SK-N-SH (cell line): ENCODE measurements around the gene MACO1. TPM values are rescaled to one million over a fixed set of nuclear protein-coding genes. Genes with fewer than 3 reads are reported as not detected.

ENCODE experiments used
- CTCF ChIA-PET: fragments of 300-600, 350-600 bp; formaldehyde crosslinking; extraction: SDS; loops from one replicate; lab custom pipeline; 2021; lab: Yijun Ruan, JAX
- POLR2A ChIA-PET: fragments of 350-600 bp; sonication (Branson Sonifier 250); formaldehyde crosslinking; extraction: SDS; loops from one replicate; lab custom pipeline; 2020; ENCODE audit warnings: antibody characterized with exemption, inconsistent platforms; lab: Yijun Ruan, JAX
- DNase-seq: peaks from one replicate; pipeline ENCODE4 v3.0.0; 2012
- H2AFZ ChIP-seq: fragments of 200-600 bp; sonication (generic); 2 replicates; pipeline ENCODE4 v1.8.1; 2016; ENCODE audit warnings: antibody characterized with exemption, mild to moderate bottlenecking, low read depth
- H3F3A ChIP-seq: fragments of 200-600 bp; sonication (generic); replicated peaks from 2 replicates; pipeline ENCODE3; 2016; ENCODE audit warnings: antibody characterized with exemption, mild to moderate bottlenecking; ENCODE audit not compliant: insufficient read depth
- H3K27ac ChIP-seq, 2 experiments: fragments of 200-500 bp in 1 of 2; fragments of 200-600 bp in 1 of 2; sonication (Bioruptor generic) in 1 of 2; sonication (generic), shearing (Covaris generic) in 1 of 2; 2 replicates each; pipeline versions ENCODE4 v1.5.1 to v1.6.1; 2014 to 2016; ENCODE audit warnings: low read depth in 2 of 2, inconsistent platforms in 1 of 2, low read length in 1 of 2, mild to moderate bottlenecking in 1 of 2, mixed read lengths in 1 of 2
- H3K27me3 ChIP-seq: fragments of 200-600 bp; sonication (generic), shearing (Covaris generic); 2 replicates; pipeline ENCODE4 v1.6.1; 2016; ENCODE audit warnings: mixed run types; ENCODE audit not compliant: insufficient read depth
- H3K36me3 ChIP-seq, 2 experiments: fragments of 200-500 bp in 1 of 2; fragments of 200-600 bp in 1 of 2; sonication (Bioruptor generic) in 1 of 2; sonication (generic) in 1 of 2; replicated peaks in 1 of 2; 2 replicates each; pipeline versions ENCODE3 to v1.5.1; 2014 to 2016; ENCODE audit warnings: low read length in 1 of 2, mild to moderate bottlenecking in 1 of 2; ENCODE audit not compliant: insufficient read depth in 2 of 2, control insufficient read depth in 1 of 2
- H3K4me1 ChIP-seq, 2 experiments: fragments of 200-500 bp in 1 of 2; fragments of 200-600 bp in 1 of 2; sonication (Bioruptor generic) in 1 of 2; sonication (generic), shearing (Covaris generic) in 1 of 2; 2 replicates each; pipeline versions ENCODE4 v1.5.1 to v1.6.1; 2014 to 2016; ENCODE audit warnings: low read depth in 1 of 2, low read length in 1 of 2, mixed run types in 1 of 2; ENCODE audit not compliant: insufficient read depth in 2 of 2, control insufficient read depth in 1 of 2
- H3K4me2 ChIP-seq: fragments of 200-600 bp; sonication (generic), shearing (Covaris generic); 2 replicates; pipeline ENCODE4 v1.6.1; 2017; ENCODE audit warnings: mixed run types
- H3K4me3 ChIP-seq, 2 experiments: fragments of 200-500 bp in 1 of 2; fragments of 200-600 bp in 1 of 2; sonication (Bioruptor generic) in 1 of 2; sonication (generic), shearing (Covaris generic) in 1 of 2; 2 replicates each; pipeline versions ENCODE4 v1.5.1 to v1.8.1; 2014 to 2016; ENCODE audit warnings: low read depth in 2 of 2, inconsistent platforms in 1 of 2, low read length in 1 of 2, mild to moderate bottlenecking in 1 of 2, mixed read lengths in 1 of 2, moderate library complexity in 1 of 2
- H3K79me2 ChIP-seq: fragments of 200-600 bp; sonication (generic); 2 replicates; pipeline ENCODE4 v1.8.1; 2017; ENCODE audit warnings: mild to moderate bottlenecking; ENCODE audit not compliant: insufficient read depth
- H3K9ac ChIP-seq: fragments of 200-600 bp; sonication (generic); 2 replicates; pipeline ENCODE4 v1.6.1; 2017; ENCODE audit warnings: mixed run types
- H3K9me2 ChIP-seq: fragments of 200-600 bp; sonication (generic); 2 replicates; pipeline ENCODE4 v1.6.1; 2017; ENCODE audit warnings: mixed run types
- H3K9me3 ChIP-seq: fragments of 200-600 bp; sonication (generic); 2 replicates; pipeline ENCODE4 v1.6.1; 2017; ENCODE audit warnings: mixed run types, mild to moderate bottlenecking, moderate library complexity
- H4K20me1 ChIP-seq: fragments of 200-600 bp; sonication (generic); 2 replicates; pipeline ENCODE4 v1.6.1; 2017; ENCODE audit warnings: mild to moderate bottlenecking, mixed run types; ENCODE audit not compliant: insufficient read depth
- CHD2 ChIP-seq: fragments of 150-350 bp; IDR thresholded peaks from 2 replicates; pipeline ENCODE4 v1.6.1; 2018; ENCODE audit warnings: low read length; ENCODE audit not compliant: partially characterized antibody
- EP300 ChIP-seq, 2 experiments: IDR thresholded peaks; 2 replicates each; pipeline versions ENCODE4 v1.4.0 to v1.6.1; 2012; ENCODE audit warnings: borderline replicate concordance in 1 of 2, low read depth in 1 of 2, low read length in 1 of 2
- FOSL2 ChIP-seq: IDR thresholded peaks from 2 replicates; pipeline ENCODE4 v1.4.0; 2012; ENCODE audit warnings: low read depth, mild to moderate bottlenecking, moderate library complexity, borderline replicate concordance
- FOXJ3 ChIP-seq: sonication (generic); formaldehyde crosslinking; IDR thresholded peaks from 2 replicates; pipeline ENCODE4 v1.5.1; 2020; ENCODE audit warnings: mild to moderate bottlenecking, missing genetic modification reagents
- GATA2 ChIP-seq: sonication (generic); formaldehyde crosslinking; IDR thresholded peaks from 2 replicates; pipeline ENCODE4 v1.5.0; 2020; ENCODE audit warnings: mild to moderate bottlenecking, missing genetic modification reagents
- JUND ChIP-seq: IDR thresholded peaks from 2 replicates; pipeline ENCODE4 v1.4.0; 2012
- MEF2A ChIP-seq: IDR thresholded peaks from 2 replicates; pipeline ENCODE4 v1.4.0; 2012; ENCODE audit warnings: low read depth, borderline replicate concordance
- NFIC ChIP-seq: IDR thresholded peaks from 2 replicates; pipeline ENCODE4 v1.4.0; 2012; ENCODE audit warnings: borderline replicate concordance
- NRF1 ChIP-seq: IDR thresholded peaks from 2 replicates; pipeline ENCODE4 v1.6.1; 2012; ENCODE audit warnings: low read depth, mild to moderate bottlenecking, low read length
- RAD21 ChIP-seq: IDR thresholded peaks from 2 replicates; pipeline ENCODE4 v1.6.1; 2012; ENCODE audit warnings: mild to moderate bottlenecking, low read length
- RCOR1 ChIP-seq: fragments of 150-350 bp; IDR thresholded peaks from 2 replicates; pipeline ENCODE4 v1.6.1; 2017; ENCODE audit warnings: antibody characterized with exemption, low read length
- RXRA ChIP-seq: IDR thresholded peaks from 2 replicates; pipeline ENCODE4 v1.4.0; 2012; ENCODE audit warnings: low read depth, mild to moderate bottlenecking, borderline replicate concordance
- TAF1 ChIP-seq: IDR thresholded peaks from 2 replicates; pipeline ENCODE4 v1.6.1; 2012; ENCODE audit warnings: low read depth, mild to moderate bottlenecking, low read length, moderate library complexity, borderline replicate concordance
- TCF12 ChIP-seq: IDR thresholded peaks from 2 replicates; pipeline ENCODE4 v1.4.0; 2012
- TEAD4 ChIP-seq: IDR thresholded peaks from 2 replicates; pipeline ENCODE4 v1.4.0; 2012; ENCODE audit warnings: mild to moderate bottlenecking, borderline replicate concordance; ENCODE audit not compliant: insufficient read depth
- WGBS: methylation state at CpG from one replicate; pipeline ENCODE4 v1.1.6; 2017; ENCODE audit warnings: low lambda C conversion rate; 5-methylcytosine and 5-hydroxymethylcytosine counted together
- polyA plus RNA-seq, 3 experiments: library from polyadenylated mRNA; depleted of rRNA; stranded (reverse); fragments of >200 nt; gene quantifications; 2 replicates each; pipeline ENCODE4 v1.2.3, GENCODE V29; 2012
- TF ChIP-seq, protein P1 (sequence below): IDR thresholded peaks from 2 replicates; pipeline ENCODE4; 2012
- TF ChIP-seq, protein P2 (sequence below): fragments of 150-350 bp; IDR thresholded peaks from 2 replicates; pipeline ENCODE4 v1.6.1; 2017; ENCODE audit warnings: antibody characterized with exemption, low read length, low read depth, borderline replicate concordance
- TF ChIP-seq, protein P3 (sequence below): IDR thresholded peaks from 2 replicates; pipeline ENCODE4 v1.4.0; 2012; ENCODE audit warnings: low read depth
- TF ChIP-seq, protein P4 (sequence below): IDR thresholded peaks from 2 replicates; pipeline ENCODE4 v1.6.1; 2012; ENCODE audit warnings: mild to moderate bottlenecking, low read depth, low read length, moderate library complexity
- TF ChIP-seq, protein P5 (sequence below): fragments of 200-600 bp; sonication (generic); IDR thresholded peaks from 2 replicates; pipeline ENCODE4 v1.6.1; 2017; ENCODE audit warnings: antibody characterized with exemption, mild to moderate bottlenecking, moderate library complexity

MACO1 gene, protein sequence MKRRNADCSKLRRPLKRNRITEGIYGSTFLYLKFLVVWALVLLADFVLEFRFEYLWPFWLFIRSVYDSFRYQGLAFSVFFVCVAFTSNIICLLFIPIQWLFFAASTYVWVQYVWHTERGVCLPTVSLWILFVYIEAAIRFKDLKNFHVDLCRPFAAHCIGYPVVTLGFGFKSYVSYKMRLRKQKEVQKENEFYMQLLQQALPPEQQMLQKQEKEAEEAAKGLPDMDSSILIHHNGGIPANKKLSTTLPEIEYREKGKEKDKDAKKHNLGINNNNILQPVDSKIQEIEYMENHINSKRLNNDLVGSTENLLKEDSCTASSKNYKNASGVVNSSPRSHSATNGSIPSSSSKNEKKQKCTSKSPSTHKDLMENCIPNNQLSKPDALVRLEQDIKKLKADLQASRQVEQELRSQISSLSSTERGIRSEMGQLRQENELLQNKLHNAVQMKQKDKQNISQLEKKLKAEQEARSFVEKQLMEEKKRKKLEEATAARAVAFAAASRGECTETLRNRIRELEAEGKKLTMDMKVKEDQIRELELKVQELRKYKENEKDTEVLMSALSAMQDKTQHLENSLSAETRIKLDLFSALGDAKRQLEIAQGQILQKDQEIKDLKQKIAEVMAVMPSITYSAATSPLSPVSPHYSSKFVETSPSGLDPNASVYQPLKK
- polyA plus RNA-seq (2012; rRNA removed), result 6.9 and 7.4 TPM in 2 replicates
- polyA plus RNA-seq (2012; cell fraction: cytosol; rRNA removed), result 7.4 and 9.2 TPM in 2 replicates
- 8.1 and 12.5 TPM in 2 replicates for polyA plus RNA-seq (2012; cell fraction: nucleus; rRNA removed)

DNA sequence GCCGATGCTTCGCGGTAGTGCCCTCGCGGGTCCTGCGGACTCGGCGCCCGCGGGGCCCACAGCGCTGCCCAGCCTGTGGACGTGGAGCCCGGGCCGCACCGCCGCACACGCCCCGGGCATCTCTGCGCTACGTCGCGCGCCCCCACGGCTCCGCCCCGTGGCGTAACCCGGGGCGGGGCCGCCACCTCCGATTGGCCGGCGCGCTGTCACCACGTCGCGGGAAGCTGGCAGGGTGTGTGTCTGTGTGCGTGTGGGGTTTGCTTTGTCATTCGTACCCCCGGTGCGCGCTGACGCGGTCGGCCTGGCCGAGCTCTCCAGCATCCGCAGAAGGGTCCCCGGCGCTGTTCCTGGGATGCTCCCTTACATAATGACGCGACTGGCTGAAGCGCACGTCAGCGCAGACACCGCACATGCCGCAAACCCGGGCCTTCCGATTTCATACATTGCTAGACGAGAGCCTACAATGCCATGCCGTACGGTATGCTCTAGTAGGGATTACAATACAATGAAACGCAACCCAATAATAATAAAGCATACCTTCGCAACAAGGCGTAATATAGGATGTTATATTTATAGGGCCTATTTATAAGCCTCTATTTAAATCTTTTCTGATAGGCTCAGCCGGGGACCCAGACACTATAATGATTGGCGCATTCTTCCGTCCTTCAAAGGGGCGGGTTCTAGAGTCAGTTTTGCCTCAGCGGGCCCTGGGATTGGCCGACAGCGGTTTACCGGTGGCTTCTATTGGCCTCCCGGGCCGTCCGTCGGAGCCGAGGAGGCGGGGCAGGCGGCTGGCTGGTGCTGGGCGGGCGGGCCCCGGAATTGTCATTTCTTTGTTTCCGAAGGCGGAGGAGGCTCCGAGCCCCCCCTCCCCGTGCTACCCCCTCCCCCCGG lies at the start of gene MACO1:
Gene MACO1, plus strand, starts transcription at position 825 of the 894 bp plus-strand sequence. CDS start 202 bp downstream, outside the sequence.
- DNase-seq, result peak; percentile 98
- POLR2A ChIA-PET, result interaction anchor here (0.9 to 1.3 kb wide), 2 partner anchors 149 to 497 kb away, joined by 3 read pairs; no protein-coding TSS in a partner anchor
- Histone ChIP-seq H4K20me1 (peaks cover 30% of the 10 kb centered on the region), H3K4me2 (peak within 1 kb of the TSS; percentile 79), H3K9ac (peak within 1 kb of the TSS; percentile 86), H3K27me3 (no peaks in the 10 kb centered on the region), H3F3A (peaks cover 6% of the 10 kb centered on the region), H3K9me2 (no peaks in the 10 kb centered on the region), H3K36me3 (peaks cover 0 to 3% of the 10 kb centered on the region in 2 experiments), H3K4me3 (peak within 1 kb of the TSS; percentile 90 to 93), H3K4me1 (peaks cover 13 to 22% of the 10 kb centered on the region in 2 experiments; a peak in 3 of 4 replicates), H2AFZ (peak within 1 kb of the TSS; percentile 94), H3K27ac (peak within 1 kb of the TSS; percentile 81 to 88), H3K9me3 (no peaks in the 10 kb centered on the region), H3K79me2 (peaks cover 46% of the 10 kb centered on the region)
- CTCF ChIA-PET, result interaction anchor here (0.7 to 2.6 kb wide), 4 partner anchors 14 to 91 kb away, joined by 3 to 9 read pairs (median 5); no protein-coding TSS in a partner anchor
- 0% methylated on average over 42 of the region's 87 CpGs for WGBS
- TF ChIP-seq TAF1 (peak; percentile 86; the same call in 1 of the 2 replicates), CHD2 (peak; percentile 91), GATA2 (CRISPR knock-in tag) (no peak), FOSL2 (no peak), NRF1 (peak; percentile 27; the same call in 1 of the 2 replicates), EP300 (IDR thresholded peaks at IDR 0.05; ENCODE audit: borderline replicate concordance in 1 of 2, low read depth in 1 of 2, low read length in 1 of 2) (no peak), JUND (no peak), RCOR1 (0 out of 2 replicates have a peak, but pooled peaks have one; percentile 21), RAD21 (no peak), TEAD4 (no peak), MEF2A (no peak), NFIC (no peak), RXRA (no peak), FOXJ3 (CRISPR knock-in tag) (no peak), TCF12 (no peak)
- TF ChIP-seq, protein P1, sequence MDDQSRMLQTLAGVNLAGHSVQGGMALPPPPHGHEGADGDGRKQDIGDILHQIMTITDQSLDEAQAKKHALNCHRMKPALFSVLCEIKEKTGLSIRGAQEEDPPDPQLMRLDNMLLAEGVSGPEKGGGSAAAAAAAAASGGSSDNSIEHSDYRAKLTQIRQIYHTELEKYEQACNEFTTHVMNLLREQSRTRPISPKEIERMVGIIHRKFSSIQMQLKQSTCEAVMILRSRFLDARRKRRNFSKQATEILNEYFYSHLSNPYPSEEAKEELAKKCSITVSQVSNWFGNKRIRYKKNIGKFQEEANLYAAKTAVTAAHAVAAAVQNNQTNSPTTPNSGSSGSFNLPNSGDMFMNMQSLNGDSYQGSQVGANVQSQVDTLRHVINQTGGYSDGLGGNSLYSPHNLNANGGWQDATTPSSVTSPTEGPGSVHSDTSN, result peak; percentile 99
- TF ChIP-seq, protein P2, sequence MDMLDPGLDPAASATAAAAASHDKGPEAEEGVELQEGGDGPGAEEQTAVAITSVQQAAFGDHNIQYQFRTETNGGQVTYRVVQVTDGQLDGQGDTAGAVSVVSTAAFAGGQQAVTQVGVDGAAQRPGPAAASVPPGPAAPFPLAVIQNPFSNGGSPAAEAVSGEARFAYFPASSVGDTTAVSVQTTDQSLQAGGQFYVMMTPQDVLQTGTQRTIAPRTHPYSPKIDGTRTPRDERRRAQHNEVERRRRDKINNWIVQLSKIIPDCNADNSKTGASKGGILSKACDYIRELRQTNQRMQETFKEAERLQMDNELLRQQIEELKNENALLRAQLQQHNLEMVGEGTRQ, result no peak
- TF ChIP-seq, protein P3, sequence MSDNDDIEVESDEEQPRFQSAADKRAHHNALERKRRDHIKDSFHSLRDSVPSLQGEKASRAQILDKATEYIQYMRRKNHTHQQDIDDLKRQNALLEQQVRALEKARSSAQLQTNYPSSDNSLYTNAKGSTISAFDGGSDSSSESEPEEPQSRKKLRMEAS, result peak; percentile 75; the same call in 1 of the 2 replicates
- TF ChIP-seq, protein P4, sequence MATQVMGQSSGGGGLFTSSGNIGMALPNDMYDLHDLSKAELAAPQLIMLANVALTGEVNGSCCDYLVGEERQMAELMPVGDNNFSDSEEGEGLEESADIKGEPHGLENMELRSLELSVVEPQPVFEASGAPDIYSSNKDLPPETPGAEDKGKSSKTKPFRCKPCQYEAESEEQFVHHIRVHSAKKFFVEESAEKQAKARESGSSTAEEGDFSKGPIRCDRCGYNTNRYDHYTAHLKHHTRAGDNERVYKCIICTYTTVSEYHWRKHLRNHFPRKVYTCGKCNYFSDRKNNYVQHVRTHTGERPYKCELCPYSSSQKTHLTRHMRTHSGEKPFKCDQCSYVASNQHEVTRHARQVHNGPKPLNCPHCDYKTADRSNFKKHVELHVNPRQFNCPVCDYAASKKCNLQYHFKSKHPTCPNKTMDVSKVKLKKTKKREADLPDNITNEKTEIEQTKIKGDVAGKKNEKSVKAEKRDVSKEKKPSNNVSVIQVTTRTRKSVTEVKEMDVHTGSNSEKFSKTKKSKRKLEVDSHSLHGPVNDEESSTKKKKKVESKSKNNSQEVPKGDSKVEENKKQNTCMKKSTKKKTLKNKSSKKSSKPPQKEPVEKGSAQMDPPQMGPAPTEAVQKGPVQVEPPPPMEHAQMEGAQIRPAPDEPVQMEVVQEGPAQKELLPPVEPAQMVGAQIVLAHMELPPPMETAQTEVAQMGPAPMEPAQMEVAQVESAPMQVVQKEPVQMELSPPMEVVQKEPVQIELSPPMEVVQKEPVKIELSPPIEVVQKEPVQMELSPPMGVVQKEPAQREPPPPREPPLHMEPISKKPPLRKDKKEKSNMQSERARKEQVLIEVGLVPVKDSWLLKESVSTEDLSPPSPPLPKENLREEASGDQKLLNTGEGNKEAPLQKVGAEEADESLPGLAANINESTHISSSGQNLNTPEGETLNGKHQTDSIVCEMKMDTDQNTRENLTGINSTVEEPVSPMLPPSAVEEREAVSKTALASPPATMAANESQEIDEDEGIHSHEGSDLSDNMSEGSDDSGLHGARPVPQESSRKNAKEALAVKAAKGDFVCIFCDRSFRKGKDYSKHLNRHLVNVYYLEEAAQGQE, result no peak
- TF ChIP-seq, protein P5, sequence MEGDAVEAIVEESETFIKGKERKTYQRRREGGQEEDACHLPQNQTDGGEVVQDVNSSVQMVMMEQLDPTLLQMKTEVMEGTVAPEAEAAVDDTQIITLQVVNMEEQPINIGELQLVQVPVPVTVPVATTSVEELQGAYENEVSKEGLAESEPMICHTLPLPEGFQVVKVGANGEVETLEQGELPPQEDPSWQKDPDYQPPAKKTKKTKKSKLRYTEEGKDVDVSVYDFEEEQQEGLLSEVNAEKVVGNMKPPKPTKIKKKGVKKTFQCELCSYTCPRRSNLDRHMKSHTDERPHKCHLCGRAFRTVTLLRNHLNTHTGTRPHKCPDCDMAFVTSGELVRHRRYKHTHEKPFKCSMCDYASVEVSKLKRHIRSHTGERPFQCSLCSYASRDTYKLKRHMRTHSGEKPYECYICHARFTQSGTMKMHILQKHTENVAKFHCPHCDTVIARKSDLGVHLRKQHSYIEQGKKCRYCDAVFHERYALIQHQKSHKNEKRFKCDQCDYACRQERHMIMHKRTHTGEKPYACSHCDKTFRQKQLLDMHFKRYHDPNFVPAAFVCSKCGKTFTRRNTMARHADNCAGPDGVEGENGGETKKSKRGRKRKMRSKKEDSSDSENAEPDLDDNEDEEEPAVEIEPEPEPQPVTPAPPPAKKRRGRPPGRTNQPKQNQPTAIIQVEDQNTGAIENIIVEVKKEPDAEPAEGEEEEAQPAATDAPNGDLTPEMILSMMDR, result no peak
